ENCODE data around the gene CYBA.

The CYBA gene

DNA sequence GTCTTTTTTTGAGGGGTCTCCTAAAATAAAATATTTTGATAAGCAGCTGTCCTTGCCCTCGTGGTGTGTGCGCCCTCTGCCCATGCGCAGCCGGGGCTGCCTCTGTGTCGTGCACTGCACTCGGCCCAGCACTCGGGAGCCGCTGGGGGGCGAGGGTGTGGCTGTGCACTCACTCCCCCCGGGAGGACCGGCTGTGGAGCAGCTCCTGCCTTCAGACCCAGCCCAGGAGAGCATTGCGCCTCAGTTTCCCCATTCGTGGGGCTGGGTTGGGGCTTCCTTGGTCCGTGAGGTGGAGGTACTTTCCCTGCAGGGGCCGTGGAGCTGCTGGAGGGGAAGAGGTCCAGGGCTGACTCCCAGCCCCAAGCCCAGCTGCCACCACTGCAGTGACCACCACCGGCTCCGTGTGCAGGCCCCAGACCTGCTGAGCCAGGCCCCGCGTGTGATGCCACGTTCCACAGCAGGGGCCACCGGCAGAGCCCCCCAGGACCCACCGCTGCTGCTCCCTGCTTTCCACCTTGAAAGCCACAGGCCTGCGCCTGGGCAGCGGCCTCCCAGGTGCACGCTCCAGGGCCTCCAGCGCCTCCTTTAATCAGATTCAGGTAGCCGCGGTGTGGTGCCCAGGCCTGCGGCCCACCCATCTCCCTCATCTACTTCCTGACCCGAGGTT lies 18.8 kb downstream of the CYBA start:
- DNase-seq (ENCODE audit: low read depth in 1 of 2, low spot score in 1 of 2) = no peak

DNA sequence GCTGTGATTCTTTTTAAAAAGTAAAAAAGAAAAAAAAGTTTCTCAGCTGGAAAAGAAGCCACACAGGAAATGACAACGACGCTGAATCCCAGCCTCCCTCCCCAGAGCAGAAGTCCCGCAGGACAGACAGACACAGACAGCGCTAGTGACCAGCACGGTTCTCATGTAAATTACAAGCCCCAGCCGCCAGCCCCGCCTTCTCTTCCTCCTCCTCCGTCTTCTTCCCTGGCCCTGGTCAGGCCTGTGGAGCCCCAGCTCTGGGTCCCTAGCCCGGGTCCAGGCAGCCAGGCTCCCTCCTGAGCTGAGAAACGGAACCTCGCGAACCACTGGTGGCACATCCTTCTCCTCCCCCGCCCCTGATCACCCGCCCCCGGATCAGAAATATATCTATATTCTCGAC lies 19.5 kb downstream of the CYBA start:
- DNase-seq (ENCODE audit: low read depth in 1 of 2, low spot score in 1 of 2) = no peak

DNA sequence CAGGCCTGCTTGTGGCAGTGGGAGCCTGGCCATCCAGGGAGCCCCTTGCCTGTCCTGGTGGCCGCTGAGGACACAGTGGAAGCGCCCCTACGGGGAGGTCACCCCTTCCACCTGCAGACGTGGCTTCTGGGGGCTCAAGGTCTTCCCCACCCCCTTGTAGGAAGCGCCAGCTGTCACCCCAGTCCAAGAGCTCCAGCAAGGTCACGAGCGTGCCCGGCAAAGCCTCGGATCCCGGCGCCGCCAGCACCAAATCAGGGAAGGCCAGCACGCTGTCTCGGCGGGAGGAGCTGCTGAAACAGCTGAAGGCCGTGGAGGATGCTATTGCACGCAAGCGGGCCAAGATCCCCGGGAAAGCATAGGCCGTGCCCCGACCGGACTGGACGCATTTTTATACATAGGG lies 19.9 kb downstream of the CYBA start:
- DNase-seq (ENCODE audit: low read depth in 1 of 2, low spot score in 1 of 2) = no peak

DNA sequence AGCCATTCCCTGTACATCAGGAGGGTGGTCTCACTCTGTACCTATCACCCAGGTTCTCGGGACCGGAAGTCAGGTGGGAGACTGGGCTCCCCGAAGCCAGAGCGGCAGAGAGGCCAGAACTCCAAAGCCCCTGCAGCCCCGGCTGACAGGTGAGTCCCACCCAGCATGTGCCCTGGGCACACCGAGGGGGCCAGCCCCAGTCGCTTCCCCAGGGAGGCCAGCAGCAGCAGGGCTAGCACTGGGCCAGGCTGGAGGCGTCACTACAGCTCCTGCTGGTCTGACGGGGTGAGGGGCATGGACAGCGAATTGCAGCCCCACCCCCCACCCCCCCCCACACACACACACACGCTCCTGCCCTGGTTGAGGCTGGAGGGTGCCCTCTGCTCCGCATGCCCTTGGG lies 20.4 kb downstream of the CYBA start:
- DNase-seq (ENCODE audit: low read depth in 1 of 2, low spot score in 1 of 2) = no peak

DNA sequence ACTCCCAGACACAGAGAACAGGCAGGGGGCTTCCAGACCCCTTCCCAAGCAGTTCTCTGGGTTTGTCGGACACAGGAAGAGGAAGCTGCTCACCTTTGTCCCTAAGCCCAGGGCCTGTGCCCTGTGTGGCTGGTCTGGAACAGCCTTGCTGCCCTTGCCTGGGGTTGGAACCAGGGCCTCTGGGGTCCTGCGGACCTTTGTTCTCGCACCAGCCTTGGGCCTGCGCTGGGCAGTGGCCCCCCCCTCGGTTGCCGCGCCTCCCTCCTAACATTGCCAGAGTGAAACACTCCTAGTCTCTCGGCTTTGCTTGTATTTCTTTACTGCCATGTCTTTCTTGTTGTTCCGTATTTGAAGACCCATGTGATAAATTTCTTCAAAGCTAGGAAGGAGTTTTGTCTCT lies 21.0 kb downstream of the CYBA start:
- no peak for DNase-seq (ENCODE audit: low read depth in 1 of 2, low spot score in 1 of 2)

DNA sequence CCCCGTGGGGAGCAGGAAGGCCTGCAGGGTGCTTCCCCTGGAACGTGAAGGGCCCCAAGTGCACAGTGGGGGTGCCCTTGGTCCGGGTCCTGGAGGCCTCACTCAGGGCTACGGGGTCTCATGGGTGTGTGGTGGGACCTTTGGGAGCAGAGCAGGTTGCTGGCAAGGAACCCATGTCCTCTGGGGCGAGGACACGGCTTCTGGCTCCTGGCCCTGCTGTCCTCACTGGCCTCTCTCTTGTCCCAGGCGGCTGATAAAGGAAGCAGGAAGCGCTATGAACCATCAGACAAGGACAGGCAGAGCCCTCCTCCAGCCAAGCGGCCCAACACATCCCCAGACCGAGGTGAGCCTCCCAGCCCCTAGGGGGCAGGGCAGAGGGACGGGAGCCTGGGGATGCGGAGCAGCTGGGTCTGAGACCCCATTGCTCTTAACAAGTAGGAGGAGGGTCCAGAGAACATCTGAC lies 22.3 kb downstream of the CYBA start:
- DNase-seq (ENCODE audit: low read depth in 1 of 2, low spot score in 1 of 2) = no peak

DNA sequence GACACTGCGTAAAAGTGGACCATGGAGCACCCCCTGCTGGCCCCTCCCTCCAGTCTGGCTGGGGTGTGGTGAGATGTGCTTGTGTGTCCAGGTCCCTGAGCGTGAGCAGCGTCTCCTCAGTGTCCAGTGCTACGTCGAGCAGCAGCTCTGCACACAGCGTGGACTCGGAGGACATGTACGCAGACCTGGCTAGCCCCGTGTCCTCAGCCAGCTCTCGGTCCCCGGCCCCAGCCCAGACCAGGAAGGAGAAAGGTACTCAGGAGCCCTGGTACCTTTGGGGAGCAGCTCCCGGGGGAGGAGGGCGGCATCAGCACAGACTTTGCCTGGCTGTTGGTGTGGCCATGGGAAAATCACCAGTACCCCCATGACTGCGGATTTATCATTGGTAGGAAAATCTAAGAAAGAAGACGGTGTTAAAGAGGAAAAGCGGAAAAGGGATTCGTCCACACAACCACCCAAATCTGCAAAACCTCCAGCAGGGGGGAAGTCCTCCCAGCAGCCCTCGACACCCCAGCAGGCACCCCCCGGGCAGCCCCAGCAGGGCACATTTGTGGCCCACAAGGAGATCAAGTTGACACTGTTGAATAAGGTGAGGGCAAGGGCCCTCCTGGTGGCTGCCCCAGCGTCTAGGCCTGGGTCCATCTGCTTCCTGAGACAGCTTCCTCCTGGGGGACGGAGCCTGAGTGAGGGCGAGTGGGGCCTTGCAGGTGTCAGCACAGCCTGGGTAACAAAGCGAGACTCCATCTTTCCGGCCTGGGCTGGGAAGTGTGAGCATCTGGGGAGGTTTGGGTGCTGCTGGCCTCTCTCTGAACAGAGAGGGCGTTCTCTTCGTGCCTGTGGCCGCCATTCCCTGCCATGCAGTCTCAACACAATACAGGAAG lies 23.1 kb downstream of the CYBA start:
- no peak for DNase-seq (ENCODE audit: low read depth in 1 of 2, low spot score in 1 of 2)

DNA sequence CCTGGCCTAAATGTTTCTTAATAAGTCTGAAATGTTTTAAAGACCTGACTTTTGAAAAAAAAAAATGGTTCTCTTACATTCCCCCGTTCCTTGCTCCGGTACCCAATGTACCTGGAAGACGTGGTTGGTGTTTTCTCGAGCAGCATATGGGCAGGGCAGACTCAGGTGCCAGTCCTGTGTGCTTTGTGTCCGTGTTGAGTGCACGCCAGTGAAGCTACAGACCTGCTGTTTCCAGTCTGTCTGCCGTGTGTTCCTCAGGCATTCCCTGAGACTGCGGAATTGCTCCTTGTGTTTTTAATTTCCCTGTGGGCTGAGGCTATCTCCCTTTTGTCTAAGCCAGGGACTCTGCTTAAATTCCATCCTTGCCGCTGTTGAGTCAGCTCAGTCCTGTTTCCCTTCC lies 24.2 kb downstream of the CYBA start:
- DNase-seq (ENCODE audit: low read depth in 1 of 2, low spot score in 1 of 2) = no peak

DNA sequence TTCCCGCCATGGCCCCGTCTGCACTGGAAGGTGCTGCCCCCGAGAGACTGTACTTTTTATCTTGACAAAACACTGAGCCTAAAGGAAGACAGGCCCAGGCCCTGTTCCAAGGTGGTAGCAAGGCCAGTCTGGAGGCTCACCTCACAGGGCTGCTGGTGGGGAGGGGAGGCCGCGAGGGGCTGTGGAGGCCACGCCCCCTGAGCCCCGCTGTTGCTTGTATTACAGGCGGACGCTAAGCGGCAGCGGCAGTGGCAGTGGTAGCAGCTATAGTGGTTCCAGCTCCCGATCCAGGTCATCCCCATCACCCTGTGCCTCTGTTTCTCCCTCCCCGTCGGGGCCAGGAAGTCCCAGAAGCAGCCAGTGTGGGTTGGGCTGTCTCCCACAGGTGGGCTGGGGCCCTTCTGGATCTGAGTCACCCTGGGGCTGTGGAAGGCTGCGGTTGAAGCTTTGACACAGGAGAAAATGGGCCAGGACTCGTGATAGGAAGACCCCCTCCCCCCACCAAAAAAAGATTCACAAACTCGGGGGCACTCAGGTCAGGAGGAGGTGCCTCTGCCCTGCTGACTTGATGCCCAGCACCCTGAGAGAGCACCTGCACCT lies 25.8 kb downstream of the CYBA start:
- no peak for DNase-seq (ENCODE audit: low read depth in 1 of 2, low spot score in 1 of 2)

DNA sequence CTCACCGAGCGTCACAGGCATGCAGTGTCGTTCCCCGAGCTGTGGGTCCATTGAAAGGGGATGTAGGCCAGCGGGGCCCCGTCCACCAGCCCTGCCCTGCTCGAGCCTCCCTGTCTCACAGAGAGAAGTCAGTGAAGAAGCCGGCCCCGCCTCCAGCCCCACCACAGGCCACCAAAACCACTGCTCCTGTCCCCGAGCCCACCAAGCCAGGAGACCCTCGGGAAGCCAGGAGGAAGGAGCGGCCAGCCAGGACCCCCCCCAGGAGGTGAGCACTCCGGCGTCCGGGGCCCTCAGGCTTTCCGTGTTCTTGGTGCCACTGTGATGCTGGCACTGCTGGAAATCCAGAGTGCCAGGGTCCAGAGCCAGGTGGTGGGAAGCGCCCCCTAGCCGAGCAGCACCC lies 26.4 kb downstream of the CYBA start:
- DNase-seq (ENCODE audit: low read depth in 1 of 2, low spot score in 1 of 2) = no peak

DNA sequence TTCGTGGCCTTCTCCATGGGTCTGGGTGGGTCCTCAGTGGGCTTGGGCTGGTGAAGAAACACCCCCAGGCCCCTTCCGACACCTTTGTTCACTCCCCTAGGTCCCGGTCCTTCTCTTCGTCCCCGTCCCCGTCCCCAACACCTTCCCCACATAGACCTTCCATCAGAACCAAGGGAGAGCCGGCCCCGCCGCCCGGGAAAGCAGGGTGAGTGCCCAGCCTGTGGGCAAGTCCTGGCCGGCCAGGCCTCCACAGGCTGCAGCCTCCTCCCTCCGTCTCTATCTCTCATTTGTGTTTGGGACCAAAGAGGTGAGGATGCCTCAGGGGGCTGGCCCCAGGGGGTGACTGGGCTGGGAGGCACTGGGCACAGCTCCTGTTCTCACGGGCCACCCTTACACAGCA lies 27.0 kb downstream of the CYBA start:
- no peak for DNase-seq (ENCODE audit: low read depth in 1 of 2, low spot score in 1 of 2)

DNA sequence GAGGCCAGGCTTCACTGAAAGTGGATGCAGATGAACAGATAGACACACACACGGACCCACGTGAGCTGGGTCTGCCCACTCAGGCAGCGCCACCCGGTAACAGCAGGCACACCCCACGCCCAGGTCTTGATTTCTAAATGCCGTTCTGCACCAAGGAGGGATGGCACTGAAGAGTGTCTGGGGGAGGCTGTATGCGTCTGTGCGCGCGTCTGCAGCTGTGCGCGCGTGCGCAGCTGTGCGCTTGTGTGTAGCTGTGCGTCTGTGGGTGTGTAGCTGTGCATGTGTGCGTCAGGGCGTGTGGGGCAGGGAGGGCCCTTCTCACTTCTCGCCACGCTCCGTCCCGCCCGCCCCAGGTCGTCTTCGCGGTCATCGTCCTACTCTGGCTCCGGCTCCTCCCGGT lies 28.0 kb downstream of the CYBA start:
- no peak for DNase-seq (ENCODE audit: low read depth in 1 of 2, low spot score in 1 of 2)

DNA sequence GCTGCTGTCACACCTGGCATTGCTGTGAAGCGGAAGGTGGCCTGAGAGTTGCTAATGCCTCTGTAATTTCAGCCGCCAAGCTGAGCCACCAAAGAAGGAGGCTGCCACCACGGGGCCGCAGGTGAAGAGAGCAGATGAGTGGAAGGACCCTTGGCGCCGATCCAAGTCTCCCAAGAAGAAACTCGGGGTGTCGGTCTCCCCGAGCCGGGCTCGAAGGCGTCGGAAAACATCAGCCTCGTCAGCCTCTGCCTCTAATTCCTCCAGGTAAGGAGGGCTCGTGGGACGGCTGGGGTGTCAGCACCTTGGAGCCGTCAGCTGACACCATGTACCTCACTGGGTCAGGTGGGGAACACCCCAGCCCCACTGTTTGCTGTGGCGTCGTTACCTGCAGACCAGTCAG lies 28.7 kb downstream of the CYBA start:
- no peak for DNase-seq (ENCODE audit: low read depth in 1 of 2, low spot score in 1 of 2)

DNA sequence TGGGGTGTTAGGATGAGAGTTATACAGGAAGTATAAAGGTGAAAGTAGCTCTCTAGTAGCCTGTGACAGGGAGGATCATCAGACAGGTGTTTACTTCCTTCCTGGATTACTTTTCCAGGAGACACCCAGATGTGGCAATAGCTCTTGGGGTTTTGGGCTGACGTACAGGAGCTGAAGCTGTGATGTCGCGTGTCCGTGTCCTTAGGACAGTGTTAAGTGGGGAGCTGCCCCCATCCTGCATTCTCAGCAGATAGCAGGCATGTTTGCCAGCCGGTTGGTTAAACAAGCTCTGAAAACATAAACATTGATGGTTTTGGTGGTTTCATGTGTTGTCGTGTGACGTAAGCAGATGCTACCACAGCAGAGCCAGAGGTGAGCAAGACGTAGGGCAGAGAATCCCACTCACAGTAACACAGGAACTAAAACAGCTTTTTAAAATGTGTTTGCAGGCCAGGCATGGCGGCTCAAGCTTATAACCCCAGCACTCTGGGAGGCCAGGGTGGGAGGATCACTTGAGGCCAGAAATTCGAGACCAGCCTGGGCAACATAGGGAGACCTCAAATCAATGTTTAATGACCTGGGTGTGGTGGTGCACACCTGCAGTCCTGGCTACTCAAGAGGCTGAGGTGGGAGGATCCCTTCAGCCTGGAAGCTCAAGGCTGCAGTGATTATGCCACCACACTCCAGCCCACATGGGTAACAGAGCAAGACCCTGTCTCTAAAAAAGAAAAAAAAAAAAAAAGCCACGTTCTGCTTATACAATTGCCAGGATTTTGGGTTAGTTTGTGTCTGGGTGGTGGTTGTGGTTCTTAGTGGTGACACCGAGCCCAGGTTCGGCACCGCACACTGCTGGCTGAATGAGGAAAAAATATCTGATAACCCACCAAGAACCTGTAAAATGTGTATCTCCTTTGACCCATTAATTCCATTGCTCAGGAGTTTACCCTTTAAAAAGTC lies 30.7 kb downstream of the CYBA start:
- peak; percentile 26 to 57 for DNase-seq (ENCODE audit: low read depth in 1 of 2, low spot score in 1 of 2)

DNA sequence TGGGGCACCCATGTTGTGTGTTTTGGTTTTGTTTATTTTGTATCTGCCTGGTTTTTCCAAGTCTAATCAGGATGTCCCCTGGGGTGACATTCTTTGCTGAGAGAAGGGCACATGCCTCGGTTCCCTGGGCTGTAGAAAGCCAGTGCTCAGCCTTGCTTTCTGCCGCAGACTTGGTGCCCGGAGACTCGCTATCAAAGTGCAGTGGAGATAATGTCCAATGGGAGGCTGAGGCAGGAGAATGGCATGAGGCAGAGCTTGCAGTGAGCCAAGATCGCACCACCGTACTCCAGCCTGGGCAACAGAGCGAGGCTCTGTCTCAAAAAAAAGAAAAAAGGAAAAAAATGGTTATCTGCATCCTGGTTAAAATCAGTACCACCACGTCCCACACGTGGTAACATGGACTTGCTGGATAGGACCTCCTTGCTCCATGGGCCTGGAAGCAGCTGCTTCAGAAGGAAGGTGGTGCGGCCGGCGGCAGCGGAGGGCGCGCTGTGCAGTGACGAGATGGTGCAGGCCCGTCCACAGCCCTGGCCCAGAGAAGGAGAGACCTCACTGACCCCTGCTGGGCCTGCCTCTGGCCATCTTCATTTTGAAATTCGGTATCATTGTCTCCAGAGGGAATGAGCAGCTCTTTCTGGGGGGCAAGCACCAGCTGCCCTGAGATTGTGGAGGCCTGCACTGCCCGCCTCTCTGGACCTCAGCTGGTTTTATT lies 31.7 kb downstream of the CYBA start:
- DNase-seq (ENCODE audit: low read depth in 1 of 2, low spot score in 1 of 2) = no peak

DNA sequence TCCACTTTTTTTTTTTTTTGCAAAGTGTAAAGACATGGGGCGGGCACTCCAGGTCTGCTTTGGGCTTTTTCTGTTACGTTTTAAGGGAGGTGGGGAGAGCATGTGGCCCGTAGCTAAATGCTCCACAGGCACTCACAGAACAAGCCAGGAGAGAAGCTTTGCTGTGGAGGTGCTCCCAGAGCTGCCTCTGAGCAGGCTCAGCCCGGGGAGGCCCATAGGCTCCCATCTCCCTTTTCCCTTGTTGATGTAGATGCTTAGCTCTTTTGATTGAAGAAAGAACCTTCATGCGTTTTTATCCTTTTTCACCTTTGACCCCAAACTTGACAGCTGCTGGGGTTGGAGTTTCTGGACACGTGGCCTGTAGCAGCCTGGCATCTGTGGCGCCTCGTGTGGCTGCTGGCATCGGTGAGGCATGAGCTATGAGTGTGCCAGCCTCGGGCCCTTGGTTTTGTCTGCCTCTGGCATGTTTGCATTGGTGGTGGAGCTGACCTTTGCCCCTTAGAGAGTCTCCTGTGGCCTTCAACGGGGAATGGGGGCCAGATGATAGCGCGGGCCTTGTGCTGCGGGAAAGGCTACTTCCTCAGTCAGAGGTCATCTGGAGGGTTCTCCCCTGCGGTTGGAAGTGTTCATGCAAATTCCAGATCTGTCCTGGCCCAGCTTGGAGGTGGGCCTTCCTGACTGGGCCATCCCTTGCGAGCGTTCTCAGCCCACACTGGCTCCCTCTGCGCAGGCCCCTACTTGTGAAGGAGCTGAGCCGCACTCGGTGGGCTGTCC lies 32.5 kb downstream of the CYBA start:
- DNase-seq (ENCODE audit: low read depth in 1 of 2, low spot score in 1 of 2) = no peak

DNA sequence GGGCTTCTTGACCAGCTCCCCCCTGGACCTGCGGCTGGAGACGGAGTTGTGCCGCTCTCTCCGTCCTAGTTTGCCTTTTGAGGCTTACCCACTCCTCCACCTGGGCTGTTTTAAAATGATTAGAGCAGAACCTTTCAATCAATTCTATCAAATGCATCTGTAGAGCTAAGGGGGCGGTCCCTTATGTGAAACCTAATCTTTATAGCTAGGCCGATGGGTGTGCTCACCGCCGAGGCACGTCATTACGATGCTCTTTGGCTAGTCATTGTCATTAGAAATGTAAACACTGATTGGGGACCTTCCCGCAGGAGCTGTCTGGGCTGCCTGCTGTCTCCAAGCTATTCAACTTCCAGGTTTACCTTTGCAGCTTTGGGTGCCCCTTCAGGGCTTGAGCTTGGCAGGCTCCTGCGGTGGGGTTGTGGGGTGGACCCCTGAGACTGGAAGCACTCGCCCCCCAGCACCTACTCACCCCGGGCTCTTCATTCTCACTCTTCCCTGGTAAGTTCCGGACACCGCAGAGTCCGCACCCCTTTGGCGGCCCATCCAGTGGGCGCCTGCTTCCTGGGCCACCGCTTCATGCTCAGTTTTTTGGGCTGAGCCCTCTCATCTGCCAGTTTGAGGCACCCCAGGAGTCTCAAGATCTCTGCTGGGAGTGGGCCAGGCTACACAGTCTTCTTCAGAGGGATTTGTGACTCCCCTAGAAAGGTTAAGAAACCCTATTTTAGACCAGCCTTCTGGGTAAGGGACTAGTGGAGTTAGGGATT lies 33.4 kb downstream of the CYBA start:
- no peak for DNase-seq (ENCODE audit: low read depth in 1 of 2, low spot score in 1 of 2)

DNA sequence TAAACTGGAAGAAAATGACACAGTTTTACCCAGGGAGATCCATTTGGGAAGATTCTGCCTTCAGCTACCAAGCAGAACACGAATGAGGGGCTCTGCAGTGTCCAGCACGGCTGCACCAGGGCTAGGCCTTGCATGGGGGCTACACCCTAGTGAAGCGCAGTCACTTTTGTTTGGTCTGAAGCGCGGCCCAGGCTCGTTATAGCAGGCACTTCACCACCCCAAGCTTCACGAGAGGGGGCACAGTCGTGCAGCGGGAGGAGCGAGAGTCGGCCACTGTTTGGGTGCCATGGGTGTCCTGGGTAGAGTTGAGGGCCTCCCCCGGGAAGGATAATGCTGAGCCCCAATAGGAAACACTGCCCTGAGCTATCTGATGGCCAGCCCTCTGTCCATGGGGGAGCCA lies 34.1 kb downstream of the CYBA start:
- no peak for DNase-seq (ENCODE audit: low read depth in 1 of 2, low spot score in 1 of 2)

DNA sequence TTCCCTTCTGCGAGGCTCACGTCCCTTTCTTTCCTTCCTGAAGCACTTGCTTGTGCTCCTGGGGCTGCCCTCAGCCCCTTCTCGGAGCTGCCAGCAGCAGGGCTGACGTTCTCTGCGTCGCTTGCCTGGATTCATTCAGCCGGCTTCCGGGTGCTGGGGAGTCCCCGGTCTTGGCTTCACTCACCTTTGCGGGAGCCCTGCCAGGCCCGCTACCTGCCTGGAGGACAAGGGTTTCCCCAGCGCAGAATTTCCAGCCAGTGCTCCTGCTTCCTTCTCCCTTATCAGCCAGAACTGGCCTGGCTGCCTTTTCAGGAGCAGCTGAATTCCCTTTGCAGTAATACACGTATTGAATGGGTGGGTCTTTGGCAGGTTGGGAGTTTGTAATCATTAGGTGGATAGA lies 34.5 kb downstream of the CYBA start:
- no peak for DNase-seq (ENCODE audit: low read depth in 1 of 2, low spot score in 1 of 2)

Data from activated T-helper 1 cell treated with anti-CD3 and anti-CD28 coated beads, Interleukin-2, amount 50 U/mL, for 16 hours (primary cell).